AG09309 (cell line): Measurements from ENCODE around the gene COA8.

Experiments used
- DNase-seq: peaks from one replicate; pipeline ENCODE4 v3.0.0-alpha.2; 2010; ENCODE audit warnings: low read depth
- H3K4me3 ChIP-seq: 2 replicates; pipeline ENCODE4 v1.5.1; 2011; ENCODE audit warnings: mild to moderate bottlenecking, low read depth, low read length, moderate library complexity; ENCODE audit not compliant: control insufficient read depth
- TF ChIP-seq, protein P1 (sequence below): IDR thresholded peaks from 2 replicates; pipeline ENCODE4 v1.5.1; 2011; ENCODE audit warnings: mild to moderate bottlenecking, low read depth, low read length, inconsistent platforms; ENCODE audit not compliant: insufficient read depth, control insufficient read depth; ENCODE audit errors: missing control alignments

The COA8 gene

DNA sequence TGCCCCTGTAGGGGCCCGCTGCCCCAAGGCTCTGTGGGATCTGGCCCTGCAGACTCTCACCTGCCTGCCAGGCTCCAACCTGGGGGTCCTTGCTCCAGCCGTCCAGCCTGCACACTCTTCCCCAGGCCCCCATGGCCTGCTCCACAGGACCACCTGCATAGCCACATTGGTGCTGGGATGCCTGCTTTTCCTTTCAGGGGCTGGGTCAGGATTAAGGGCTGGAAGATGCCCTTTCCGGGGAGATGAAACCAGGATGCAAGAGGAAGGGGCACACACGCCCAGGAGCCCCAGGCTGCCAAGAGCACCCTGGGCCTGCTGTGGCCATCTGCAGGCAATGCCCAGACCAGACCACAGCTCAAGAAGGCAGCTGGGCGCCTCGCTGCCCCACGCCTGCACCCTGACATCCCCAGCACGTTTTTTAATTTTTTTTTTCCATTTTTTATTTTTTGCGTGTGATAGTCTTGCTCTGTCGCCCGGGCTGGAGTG lies 15.3 kb upstream of the COA8 start:
- no peak for DNase-seq
- H3K4me3 ChIP-seq: no peak overlapping the region
- TF ChIP-seq, protein P1, sequence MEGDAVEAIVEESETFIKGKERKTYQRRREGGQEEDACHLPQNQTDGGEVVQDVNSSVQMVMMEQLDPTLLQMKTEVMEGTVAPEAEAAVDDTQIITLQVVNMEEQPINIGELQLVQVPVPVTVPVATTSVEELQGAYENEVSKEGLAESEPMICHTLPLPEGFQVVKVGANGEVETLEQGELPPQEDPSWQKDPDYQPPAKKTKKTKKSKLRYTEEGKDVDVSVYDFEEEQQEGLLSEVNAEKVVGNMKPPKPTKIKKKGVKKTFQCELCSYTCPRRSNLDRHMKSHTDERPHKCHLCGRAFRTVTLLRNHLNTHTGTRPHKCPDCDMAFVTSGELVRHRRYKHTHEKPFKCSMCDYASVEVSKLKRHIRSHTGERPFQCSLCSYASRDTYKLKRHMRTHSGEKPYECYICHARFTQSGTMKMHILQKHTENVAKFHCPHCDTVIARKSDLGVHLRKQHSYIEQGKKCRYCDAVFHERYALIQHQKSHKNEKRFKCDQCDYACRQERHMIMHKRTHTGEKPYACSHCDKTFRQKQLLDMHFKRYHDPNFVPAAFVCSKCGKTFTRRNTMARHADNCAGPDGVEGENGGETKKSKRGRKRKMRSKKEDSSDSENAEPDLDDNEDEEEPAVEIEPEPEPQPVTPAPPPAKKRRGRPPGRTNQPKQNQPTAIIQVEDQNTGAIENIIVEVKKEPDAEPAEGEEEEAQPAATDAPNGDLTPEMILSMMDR: no peak

DNA sequence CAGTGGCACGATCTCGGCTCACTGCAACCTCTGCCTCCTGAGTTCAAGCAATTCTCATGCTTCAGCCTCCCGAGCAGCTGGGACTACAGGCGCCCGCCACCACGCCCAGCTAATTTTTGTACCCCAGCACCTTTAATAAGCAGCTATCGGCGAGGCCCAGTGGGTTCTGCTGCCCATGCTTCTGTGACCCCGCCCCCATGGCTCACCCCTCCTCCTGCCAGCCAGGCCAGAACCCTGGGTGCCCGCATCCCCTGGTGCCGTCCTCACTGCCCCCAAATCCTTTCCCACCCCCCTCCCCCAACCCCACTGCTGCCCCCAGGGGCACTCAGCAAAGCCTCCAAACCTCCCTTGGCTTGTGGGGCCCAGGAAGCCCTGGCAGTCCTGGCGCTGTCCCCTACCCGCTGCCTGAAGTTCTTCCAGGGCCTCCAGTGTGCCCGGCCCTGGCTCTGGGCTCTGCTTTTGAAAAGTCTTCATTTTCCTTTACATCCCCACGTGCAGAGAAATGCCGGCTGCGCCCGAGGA lies 14.8 kb upstream of the COA8 start:
- DNase-seq: no peak
- no peak overlapping the region for H3K4me3 ChIP-seq
- TF ChIP-seq, protein P1: no peak

DNA sequence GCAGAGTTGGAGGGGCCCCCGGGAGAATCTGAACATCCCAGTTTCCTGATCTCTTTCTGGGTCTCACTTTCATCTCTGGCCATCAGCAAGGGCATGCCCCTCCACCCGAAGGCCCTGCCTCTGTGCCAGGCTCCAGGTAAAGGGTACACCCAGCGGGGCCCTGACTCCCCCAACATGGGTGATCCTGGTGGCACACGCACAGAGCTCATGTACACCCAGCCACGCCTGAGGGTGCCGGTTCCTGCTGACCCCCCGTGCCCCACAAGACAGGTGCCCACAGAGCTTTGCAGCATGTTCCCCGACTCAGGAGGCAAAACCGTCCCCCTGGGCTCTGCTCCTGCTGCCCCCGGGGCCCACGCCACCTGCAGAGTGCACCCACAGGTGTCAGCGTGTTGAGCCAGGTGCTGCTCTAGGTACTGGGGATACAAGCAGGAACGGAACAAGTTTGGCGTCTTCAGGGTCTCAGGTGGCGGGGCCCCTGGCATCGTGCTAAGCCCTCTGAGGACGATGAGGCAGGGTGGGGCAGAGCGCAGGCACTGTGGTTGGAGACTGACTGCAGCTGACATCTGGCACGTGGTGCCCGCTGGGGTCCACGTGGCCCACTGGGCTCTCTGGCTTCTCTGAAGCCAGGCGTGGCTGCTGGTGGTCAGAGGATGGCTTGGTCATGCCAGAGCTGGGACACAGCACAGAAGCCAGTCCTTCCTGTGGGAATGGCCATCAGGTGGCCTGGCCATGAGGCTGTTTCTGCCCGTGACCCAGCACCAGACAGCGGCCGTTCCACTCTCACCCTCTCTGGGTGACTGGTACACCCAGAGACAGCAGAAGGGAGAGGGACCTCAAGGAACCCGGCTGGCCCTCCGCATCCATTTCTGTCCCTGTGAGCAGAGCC lies 14.1 kb upstream of the COA8 start:
- H3K4me3 ChIP-seq: no peak overlapping the region
- no peak for DNase-seq
- TF ChIP-seq, protein P1: no peak

DNA sequence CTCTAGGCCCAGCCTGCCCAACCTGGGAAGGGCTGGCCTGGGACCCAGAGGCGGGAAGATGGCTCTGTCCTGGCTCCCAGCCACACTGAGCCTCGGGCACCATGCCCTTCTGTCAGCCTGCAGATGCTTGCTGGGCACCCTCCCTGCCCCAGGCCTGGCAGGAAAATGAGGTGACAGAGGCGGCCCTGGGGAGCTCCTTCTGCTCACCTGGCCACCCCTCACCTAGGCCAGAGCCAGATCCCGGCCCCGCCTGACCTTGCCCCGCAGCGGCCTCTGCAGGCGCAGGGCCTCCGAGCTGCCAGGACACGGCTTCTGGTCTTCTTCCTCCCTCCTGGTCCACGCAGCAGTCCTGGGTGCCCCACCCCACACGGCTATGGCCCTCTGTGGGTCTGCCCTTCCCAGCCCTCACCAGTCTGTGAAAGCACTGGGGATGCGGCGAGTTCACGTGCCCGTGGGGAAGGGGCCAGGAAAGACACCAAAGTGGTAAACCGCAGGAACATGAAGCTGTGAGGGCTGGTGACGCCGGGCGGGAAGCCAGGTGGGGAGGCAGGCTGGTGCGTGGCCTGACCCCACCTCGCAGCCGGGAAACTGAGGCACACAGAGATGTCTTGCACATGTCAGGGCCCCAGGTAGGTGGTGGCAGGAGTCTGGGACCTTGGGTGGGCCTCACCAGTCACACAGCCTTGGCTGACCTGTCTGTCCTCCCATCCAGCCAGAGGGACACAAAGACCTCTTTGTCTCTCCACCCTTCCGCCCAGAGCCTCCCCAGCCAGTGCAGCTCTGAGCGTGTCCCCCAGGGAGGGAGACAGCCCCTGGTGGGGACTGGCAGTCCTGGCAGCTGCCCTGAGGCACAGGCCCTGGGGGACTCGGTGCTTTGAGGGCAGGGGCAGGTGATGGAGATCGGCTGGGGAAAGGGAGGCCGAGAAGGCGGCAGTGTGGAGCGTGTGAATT lies 13.1 kb upstream of the COA8 start:
- no peak for DNase-seq
- H3K4me3 ChIP-seq: no peak overlapping the region
- TF ChIP-seq, protein P1: no peak

DNA sequence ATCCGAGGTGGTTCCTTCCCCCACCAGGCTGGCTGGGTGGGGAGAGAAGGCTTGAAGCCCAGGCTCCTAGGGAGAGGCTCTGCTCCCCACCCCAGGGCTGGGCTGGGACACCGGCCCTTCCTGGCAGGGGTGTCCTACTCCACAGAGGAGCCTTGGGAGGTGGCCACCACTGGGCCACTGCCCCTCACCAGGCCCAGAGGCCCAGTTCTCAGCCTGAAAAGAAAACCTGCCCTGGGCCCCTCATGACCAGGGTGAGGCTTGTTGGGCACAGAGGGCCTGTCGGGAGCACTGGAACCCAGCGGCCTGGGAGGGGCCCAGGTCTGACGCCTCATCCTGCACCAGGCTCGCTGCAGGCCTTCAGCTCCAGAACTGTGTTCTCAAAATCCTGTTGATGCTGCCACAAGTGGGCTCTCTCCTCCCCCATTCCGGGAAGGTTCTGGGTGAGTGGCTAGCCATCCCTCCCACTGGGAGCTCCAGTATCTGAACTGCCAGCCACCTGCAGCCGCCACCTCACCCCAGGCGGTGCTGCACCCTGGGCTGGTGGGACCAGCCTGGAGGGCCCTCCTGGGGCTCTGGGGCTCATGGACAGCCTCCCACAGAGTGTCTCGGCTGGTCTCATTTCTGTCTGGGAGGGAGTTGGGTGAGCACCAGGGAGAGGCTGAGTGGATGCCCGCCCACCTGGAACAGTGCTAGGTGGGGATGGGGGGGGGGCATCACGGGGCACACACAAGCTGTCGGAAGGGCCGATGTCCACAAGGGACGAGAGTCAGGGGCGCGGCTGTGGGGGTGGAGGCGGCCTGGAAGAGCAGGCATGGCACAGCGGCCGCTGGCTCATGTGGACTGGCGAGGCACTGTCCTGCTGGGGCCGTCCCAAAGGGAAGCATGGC lies 12.1 kb upstream of the COA8 start:
- TF ChIP-seq, protein P1: no peak
- no peak overlapping the region for H3K4me3 ChIP-seq
- DNase-seq: no peak
